Measurements from ENCODE around the gene FAAH. TPM values are rescaled to one million over a fixed set of nuclear protein-coding genes. Genes with fewer than 3 reads are reported as not detected.

FAAH gene
- total and polyA plus RNA-seq, 8 donors: 25.3 to 419 (median 47.4) TPM

DNA sequence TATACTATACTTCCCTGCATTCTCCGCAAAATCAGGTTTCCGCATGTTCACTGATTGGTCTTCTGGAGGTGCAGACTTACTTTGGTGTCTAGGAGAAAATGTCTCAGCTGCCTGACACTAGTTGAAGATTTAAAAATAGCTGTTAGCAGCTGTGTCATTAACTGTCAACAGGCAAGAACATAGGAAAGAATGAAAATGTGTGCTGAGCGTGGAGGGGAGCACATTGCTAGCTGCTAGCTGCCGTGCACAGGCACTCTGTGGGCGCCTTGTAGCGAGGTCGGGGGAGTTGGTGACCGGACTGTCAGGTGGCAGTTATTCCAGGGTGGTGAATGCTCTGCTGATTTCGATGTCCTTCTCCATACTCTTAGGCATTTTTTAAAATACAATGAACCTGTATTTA is 5.2 kb downstream of the FAAH start:
- Histone ChIP-seq H3K9me3 (no peaks in the 10 kb centered on the region), H3K4me1 (peaks cover 43 to 51% (median 50%) of the 10 kb centered on the region in 4 donors), H3K27ac (no peak overlapping the region), H3K4me3 (no peak overlapping the region), H3K27me3 (peaks cover 0 to 4% (median 0%) of the 10 kb centered on the region in 3 donors), H3K36me3 (peaks cover 0 to 5% (median 0%) of the 10 kb centered on the region in 4 donors)
- no peak for DNase-seq
- TF ChIP-seq POLR2A (IDR thresholded peaks at IDR 0.05) (no peak), EP300 (IDR thresholded peaks at IDR 0.05) (no peak), POLR2AphosphoS5 (IDR thresholded peaks at IDR 0.05) (no peak), CTCF (IDR thresholded peaks at IDR 0.05) (no peak)
- 80 to 89% (median 84%) methylated on average over 9 of the region's 9 CpGs for WGBS, 5 donors
- intact Hi-C loops (cut with DNase I; ENCODE audit: low total_unique reads): no loop called here

DNA sequence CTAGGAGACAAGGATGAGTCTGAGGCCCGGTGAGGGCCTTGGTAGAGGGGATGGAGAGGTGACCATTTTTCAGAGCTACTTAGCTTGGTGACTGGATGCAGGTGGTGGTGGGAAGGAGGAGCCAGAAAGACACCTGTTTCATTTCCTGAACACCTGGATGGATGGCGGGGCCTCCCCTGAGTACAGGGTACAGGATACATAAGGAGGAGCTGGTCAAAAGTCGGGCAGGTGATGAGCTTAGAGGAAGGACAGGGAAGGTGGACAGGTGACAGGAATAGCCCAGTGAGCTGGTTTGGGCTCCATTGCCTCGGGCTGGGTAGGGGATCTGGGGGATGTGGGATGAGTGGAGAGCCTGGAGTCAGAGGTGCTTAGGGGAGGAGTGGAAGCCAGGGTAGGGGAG is 6.3 kb downstream of the FAAH start:
- 65 to 84% (median 76%) methylated on average over 4 of the region's 4 CpGs for WGBS, 5 donors

GRCh38 chr1:46401154-46401913 is 7.2 kb downstream of the FAAH start:
- Histone ChIP-seq H3K4me3 (peak overlapping the region in 1 of 4 donors; percentile 16), H3K36me3 (peaks cover 0 to 15% (median 0%) of the 10 kb centered on the region in 4 donors), H3K27me3 (no peaks in the 10 kb centered on the region), H3K9me3 (no peaks in the 10 kb centered on the region), H3K4me1 (peaks cover 31 to 44% (median 36%) of the 10 kb centered on the region in 4 donors), H3K27ac (peak overlapping the region; percentile 49 to 75 (median 68))
- intact Hi-C loops (cut with DNase I; ENCODE audit: low total_unique reads): no loop called here
- 41 to 58% (median 42%) methylated on average over 6 of the region's 6 CpGs for WGBS, 5 donors
- no peak for DNase-seq
- TF ChIP-seq CTCF (IDR thresholded peaks at IDR 0.05) (no peak), POLR2A (IDR thresholded peaks at IDR 0.05) (no peak), EP300 (IDR thresholded peaks at IDR 0.05) (no peak), POLR2AphosphoS5 (IDR thresholded peaks at IDR 0.05) (no peak)

More for the DNA sequence above, 6.3 kb downstream of the FAAH start:
- Histone ChIP-seq H3K36me3 (peaks cover 0 to 15% (median 0%) of the 10 kb centered on the region in 4 donors), H3K4me1 (peaks cover 34 to 44% (median 39%) of the 10 kb centered on the region in 4 donors), H3K27ac (no peak overlapping the region), H3K27me3 (no peaks in the 10 kb centered on the region), H3K9me3 (no peaks in the 10 kb centered on the region), H3K4me3 (no peak overlapping the region)
- TF ChIP-seq POLR2AphosphoS5 (IDR thresholded peaks at IDR 0.05) (no peak), POLR2A (IDR thresholded peaks at IDR 0.05) (no peak), CTCF (IDR thresholded peaks at IDR 0.05) (no peak), EP300 (IDR thresholded peaks at IDR 0.05) (no peak)
- DNase-seq: no peak
- intact Hi-C loops (cut with DNase I; ENCODE audit: low total_unique reads): no loop called here

DNA sequence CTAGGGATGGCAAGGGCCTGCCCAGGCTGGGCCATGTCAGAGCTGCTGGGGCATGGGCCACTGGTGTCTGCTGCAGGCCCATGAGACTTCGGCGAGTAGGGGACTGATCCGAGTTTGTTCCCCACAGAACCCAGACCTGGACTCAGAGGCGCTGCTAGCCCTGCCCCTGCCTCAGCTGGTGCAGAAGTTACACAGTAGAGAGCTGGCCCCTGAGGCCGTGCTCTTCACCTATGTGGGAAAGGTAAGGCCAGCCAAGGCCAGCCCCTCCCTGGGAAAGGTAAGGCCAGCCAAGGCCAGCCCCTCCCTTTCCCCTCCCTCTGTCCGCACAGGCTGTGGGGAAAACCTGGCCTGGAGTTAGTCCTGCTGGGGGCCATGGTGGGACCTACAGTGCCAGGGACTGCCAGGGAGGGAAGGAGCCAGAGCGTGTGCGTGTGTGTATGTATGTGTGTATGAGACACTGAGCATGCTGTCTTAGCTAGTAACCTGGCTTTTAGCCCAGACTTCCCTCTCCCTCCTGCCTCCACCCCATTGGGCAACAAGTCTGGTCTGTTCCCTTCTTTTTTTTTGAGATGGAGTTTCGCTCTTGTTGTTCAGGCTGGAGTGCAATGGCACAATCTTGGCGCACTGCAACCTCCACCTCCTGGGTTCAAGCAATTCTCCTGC is 8.0 kb downstream of the FAAH start:
- TF ChIP-seq POLR2AphosphoS5 (IDR thresholded peaks at IDR 0.05): peak; percentile 56 to 94 (median 63)
- TF ChIP-seq POLR2A (IDR thresholded peaks at IDR 0.05): no peak
- TF ChIP-seq EP300 (IDR thresholded peaks at IDR 0.05): no peak
- TF ChIP-seq CTCF (IDR thresholded peaks at IDR 0.05): no peak
- peak overlapping the region in 1 of 4 donors; percentile 16 for H3K4me3 ChIP-seq
- intact Hi-C loops (cut with DNase I; ENCODE audit: low total_unique reads): no loop called here

More for the DNA sequence above, 8.0 kb downstream of the FAAH start:
- Histone ChIP-seq H3K36me3 (peaks cover 0 to 15% (median 0%) of the 10 kb centered on the region in 4 donors), H3K9me3 (no peaks in the 10 kb centered on the region), H3K27ac (peak overlapping the region; percentile 49 to 75 (median 68)), H3K27me3 (no peaks in the 10 kb centered on the region), H3K4me1 (peaks cover 23 to 42% (median 31%) of the 10 kb centered on the region in 4 donors)
- 10 to 29% (median 22%) methylated on average over 5 to 10 of the region's 10 CpGs for WGBS, 5 donors
- DNase-seq: peak; percentile 92 to 95
